GM13977 (cell line): ENCODE results near the gene TDG.

ENCODE experiments used
- DNase-seq: peaks from one replicate; pipeline ENCODE4 v3.0.0; 2012; ENCODE audit warnings: low spot score
- in situ Hi-C: fragments of 300-500 bp; cut with MboI; formaldehyde crosslinking; loops from one replicate; pipeline ENCODE4 v1.12.0; 2022; ENCODE audit warnings: low sequenced_read_pairs, low pct_unique_long_range_greater_than_20kb, mixed read lengths, inconsistent platforms; ENCODE audit not compliant: unreplicated experiment
- TF ChIP-seq, protein P1 (sequence below): IDR thresholded peaks from 2 replicates; pipeline ENCODE4 v1.5.1; 2012; ENCODE audit warnings: mild to moderate bottlenecking, control low read depth; ENCODE audit not compliant: insufficient read depth; ENCODE audit errors: extremely low read depth, missing control alignments

Gene TDG

DNA sequence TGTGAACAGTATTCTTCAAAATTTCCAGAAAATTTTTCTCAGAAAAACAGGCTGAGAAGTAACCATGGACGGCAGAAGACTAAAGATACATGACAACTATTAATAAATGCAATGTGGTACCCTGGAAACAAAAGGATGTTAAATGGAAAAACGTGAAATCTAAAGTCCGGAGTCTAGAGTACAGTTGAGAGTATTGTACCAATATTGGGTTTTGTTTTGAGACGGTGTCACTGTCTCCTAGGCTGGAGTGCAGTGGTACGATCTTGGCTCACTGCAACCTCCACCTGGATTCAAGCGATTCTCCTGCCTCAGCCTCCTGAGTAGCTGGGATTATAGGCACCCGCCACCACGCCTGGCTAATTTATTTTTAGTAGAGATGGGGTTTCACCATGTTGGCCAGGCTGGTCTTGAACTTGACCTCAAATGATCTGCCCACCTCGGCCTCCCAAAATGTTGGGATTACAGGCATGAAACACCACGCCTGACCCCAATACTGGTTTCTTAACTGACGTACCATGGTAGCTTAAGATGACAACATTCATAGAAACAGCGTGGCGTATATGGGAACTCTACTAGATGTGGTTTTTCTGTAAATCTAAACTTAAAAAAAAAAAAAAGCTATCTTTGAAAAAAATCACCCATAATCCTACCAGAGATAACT lies 16.8 kb upstream of the TDG start:
- in situ Hi-C loops, result no loop called here

DNA sequence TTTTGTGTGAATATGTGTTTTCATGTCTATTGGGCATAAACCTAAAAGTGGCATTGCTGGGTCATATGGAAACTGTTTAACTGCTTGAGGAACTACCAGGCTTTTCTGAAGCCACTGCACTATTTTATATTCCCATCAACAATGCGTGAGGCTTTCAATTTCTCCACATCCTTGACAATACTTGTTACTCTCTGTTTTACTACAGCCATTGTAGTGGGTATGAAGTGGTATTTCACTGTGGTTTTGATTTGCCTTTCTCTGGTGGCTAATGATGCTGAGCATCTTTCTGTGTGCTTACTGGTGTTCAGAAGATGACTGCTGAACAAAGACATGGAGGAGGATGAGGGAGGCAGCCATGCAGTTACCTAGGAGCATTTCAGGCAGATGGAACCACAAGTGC lies 13.2 kb upstream of the TDG start:
- TF ChIP-seq, protein P1, sequence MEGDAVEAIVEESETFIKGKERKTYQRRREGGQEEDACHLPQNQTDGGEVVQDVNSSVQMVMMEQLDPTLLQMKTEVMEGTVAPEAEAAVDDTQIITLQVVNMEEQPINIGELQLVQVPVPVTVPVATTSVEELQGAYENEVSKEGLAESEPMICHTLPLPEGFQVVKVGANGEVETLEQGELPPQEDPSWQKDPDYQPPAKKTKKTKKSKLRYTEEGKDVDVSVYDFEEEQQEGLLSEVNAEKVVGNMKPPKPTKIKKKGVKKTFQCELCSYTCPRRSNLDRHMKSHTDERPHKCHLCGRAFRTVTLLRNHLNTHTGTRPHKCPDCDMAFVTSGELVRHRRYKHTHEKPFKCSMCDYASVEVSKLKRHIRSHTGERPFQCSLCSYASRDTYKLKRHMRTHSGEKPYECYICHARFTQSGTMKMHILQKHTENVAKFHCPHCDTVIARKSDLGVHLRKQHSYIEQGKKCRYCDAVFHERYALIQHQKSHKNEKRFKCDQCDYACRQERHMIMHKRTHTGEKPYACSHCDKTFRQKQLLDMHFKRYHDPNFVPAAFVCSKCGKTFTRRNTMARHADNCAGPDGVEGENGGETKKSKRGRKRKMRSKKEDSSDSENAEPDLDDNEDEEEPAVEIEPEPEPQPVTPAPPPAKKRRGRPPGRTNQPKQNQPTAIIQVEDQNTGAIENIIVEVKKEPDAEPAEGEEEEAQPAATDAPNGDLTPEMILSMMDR, result no peak
- in situ Hi-C loops, result no loop called here
- DNase-seq, result no peak

More for the DNA sequence above, 16.8 kb upstream of the TDG start:
- TF ChIP-seq, protein P1, result no peak
- DNase-seq, result no peak

DNA sequence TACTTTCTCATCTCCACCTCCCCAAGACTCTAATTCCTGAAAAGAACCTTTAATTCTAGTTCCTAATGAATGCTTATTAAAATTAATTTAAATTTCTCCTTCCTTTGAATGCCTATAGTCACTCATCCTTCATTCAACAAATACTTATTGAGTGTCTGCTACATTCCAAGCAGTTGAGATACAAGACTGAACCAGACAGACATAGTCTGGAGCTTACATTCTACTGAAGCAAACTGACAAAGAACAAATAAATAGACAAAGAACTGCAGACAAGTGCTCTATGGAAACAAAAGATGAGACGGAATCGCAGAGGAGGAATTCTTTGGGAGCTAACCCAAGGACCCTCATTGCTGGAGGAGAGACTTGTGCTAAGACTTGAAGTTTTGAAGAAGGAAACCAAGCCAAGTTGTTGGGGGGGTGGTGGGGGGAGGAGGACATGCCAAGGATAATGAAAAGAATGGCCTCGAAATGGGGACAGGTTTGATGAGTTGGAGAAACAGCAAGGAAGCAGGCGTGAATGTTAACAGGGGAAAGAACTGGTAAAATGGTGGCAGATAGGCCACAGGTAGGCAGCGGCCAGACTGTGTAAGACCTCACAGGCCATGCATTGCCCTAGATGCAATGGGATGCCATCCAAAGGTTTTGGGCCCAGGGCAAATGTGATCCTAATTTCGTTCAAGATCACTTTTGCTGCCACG lies 9.7 kb upstream of the TDG start:
- no peak for DNase-seq
- TF ChIP-seq, protein P1, result no peak
- in situ Hi-C loops, result no loop called here

DNA sequence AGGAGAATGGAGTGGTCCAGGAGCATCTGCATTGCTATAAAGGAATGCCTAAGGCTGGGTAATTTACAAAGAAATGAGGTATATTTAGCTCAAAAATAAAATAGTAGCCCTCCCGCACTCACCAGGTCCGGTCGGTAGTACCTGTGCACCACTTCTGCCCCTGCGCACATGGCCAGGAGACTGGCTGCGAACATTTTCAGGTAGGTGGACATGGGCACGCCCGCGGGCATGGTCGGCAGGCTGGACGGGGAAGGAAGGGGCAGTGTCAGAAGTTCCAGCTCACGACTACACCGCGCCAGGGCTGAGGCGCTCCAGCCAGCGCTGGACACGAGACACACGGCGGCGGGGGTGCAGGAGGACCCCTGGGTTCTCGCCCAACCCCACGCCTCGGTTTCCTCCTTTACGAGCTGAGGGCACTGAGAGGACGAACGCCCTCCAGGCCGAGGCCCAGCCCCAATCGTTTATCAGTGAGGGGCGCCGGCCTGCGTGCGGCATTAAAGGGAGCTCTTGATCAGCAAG lies 9.1 kb upstream of the TDG start:
- in situ Hi-C loops, result no loop called here
- DNase-seq, result no peak
- TF ChIP-seq, protein P1, result no peak

DNA sequence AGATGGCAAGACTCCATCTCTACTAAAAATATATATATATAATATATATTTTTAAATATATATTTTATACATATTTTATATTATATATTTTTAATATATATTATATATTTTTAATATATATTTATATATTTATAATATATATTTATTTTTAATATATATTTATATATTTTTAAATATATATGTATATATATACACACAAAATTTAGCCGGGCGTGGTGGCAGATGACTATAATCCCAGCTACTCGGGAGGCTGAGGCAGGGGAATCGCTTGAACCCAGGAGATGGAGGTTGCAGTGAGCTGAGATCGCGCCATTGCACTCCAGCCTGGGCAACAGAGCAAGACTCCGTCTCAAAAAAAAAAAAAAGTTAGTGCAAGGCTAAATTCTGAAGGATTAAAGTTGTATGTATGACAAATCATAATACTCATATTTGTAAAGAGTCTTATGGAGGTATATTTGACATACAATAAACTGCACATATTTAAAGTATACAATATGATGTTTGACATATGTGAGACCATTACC lies 7.7 kb upstream of the TDG start:
- no peak for DNase-seq
- TF ChIP-seq, protein P1, result no peak
- in situ Hi-C loops, result no loop called here

DNA sequence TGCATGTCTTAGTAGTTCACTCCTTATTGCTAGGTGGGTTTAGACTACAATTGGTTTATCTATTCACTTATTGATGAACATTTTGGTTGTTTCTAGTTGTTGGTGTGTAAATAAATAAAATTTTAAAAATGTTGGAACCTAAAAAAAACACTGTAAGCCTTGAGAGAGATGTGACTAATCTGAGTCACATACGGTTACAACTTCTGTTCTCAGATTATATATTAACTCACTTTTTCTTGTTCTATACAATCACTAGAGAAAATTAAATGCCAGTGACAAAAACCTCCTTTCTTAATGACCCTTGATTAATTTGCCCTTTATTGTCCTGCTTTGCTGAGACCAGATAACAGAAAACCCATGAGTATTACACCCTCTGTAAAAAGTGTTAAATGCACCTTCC lies 7.1 kb upstream of the TDG start:
- TF ChIP-seq, protein P1, result no peak

More for the DNA sequence above, 7.1 kb upstream of the TDG start:
- no peak for DNase-seq
- in situ Hi-C loops, result no loop called here
